ENCODE measurements around the gene OSBPL5.

The OSBPL5 gene

GRCh38 chr11:3197878-3198528 lies 32.9 kb upstream of the OSBPL5 start:
- DNase-seq, result no peak

GRCh38 chr11:3197044-3197695 lies 32.1 kb upstream of the OSBPL5 start:
- no peak for DNase-seq

- DNase-seq, result peak in 1 of 4 experiments; percentile 1
Observed at GRCh38 chr11:3196161-3197043, 31.3 kb upstream of the OSBPL5 start.

DNA sequence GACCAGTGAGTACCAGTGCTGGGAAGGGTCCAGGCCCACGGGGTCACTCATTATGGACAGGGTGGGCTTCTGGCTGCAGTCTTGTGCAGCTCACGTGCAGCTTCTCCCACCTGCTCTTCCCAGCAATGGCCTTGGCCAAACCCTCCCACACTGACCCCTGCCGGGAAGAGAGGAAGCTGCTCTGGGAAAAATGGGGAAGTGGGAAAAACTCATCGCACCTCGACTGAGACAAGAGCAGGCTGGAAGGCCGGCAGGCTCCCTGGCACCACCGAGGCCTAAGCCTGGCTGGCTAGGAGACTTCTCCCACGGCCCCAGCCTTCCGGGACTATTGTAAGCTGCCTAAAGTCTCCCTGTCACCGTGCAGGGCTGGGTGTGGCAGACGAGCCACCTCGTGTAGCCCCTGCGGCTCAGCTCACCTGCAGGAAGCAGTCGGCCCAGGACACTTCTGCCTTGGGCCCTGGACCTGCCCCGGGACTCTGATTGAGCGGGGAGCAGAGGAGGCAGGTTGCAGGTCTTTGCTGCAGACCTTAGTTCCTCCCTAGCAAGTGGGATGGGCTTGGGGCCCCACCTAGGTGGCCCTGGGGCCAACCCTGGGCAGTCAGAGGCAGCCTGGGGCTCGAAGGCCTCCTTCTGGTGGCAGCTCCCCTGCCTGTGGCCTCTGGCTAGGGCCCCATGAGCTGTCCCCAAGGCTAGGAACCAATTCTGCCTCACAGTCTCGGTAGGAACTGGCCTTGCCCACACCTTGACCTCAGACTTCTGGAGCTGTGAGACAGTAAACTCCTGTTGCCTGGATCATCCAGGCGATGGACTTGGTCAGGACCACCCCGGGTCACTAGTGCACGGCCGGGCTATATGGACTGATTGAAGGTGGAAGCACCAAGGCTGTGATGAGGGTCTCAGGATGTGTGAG lies 30.4 kb upstream of the OSBPL5 start:
- DNase-seq, result peak; percentile 57 to 80 (median 69)

DNA sequence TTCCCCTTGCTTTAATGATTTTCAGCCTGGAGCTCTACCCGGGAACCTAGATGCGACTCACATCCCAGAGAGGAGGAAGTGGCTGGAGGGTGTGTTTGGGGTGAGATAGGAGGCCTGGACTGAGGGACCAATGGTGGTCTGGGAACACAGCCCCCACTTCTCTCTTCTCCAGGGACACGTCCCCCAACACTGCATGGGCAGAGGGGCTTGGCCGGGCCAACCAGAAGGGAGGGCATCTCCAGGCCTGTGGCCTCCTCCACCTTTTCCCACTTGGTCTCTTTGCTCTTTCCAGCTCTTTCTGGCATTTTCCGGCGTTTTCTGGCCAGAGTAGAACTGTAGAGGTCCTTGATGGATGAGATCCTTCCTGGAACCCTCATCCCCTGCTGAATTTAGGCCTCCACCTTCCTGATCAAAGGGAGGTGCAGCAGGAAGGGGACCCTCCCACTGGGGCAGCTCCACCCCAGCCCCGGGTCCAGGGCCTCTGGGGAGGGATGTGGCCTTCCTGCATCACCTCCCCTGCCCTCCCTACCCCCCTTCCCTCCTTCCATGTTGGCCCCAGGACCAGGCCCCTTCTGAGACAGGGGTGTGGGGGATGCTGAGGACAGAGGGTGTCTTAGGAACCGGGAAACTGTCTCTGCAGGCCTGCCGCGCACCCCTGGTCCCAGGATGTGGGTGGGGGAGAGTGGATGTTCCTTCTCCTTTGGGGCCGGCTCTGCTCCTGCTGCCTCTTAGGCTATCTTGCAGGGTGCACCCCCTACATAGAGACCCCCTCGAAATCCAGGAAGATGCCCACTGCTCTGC lies 29.1 kb upstream of the OSBPL5 start:
- no peak for DNase-seq

- DNase-seq, result no peak
Observed at GRCh38 chr11:3193373-3194015, 28.4 kb upstream of the OSBPL5 start.

DNA sequence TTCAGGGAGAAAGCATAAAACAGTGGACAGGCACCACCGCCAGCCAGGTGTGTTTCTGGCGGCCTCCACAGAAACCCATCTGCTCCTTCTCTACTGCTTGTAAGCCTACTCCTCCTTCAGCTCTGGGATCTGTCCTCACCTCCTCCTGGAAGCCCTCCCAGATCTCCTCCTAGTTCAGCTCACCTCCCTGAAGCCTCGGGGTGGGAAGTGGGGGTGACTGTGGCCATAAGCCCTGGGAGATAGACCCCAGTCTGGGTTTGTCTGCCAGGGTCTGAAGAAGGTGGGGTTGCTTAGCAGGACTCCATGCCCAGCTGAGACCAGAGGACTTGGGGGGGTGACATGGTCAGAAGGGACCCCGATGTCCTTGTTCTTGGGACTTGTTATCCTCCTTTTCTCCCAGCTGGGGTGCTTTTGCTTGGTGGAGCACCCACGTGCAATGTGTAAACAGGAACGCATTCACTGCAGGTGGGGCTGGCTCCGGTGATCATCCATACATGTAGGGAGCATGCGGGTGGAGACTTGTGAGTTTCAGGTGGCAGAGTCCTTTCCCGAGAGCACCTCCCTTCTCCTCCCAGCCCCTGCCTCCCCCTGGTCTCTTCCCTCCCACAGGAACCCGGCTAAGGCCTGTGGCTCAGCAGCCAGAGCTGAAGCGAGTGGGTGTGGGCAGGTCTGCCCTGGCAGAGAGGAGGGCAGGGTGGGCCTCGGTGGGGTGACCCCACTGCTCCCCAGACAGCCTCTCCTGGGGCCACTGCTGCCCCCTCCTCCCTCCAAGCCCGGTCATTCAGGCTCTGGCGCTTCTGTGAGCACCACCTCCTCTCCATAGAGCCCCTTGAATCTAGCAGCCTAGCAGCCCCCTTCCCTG lies 27.6 kb upstream of the OSBPL5 start:
- DNase-seq, result no peak

- no peak for DNase-seq
Observed at GRCh38 chr11:3191586-3192324, 26.6 kb upstream of the OSBPL5 start.

DNA sequence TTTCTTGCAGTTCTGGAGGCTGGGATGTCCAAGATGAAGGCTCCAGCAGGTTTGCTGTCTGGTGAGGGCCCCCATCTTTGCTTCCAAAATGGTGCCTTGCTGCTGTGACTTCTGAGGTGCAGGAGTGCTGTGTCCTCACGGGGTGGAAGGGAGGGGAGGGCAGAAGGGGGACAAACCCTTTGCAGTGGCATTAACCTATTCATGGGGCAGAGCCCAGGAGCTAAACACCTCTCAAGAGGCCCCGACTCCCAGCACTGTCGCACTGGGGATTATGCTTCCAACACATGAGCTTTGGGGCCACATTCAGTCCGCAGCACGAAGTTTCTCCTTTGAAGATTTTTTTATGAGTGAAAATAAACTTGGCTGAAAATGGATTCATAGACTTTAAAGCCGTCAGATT lies 25.5 kb upstream of the OSBPL5 start:
- no peak for DNase-seq

- DNase-seq, result no peak
Observed at GRCh38 chr11:3189886-3190583, 24.9 kb upstream of the OSBPL5 start.

- no peak for DNase-seq
Observed at GRCh38 chr11:3189196-3189843, 24.2 kb upstream of the OSBPL5 start.

DNA sequence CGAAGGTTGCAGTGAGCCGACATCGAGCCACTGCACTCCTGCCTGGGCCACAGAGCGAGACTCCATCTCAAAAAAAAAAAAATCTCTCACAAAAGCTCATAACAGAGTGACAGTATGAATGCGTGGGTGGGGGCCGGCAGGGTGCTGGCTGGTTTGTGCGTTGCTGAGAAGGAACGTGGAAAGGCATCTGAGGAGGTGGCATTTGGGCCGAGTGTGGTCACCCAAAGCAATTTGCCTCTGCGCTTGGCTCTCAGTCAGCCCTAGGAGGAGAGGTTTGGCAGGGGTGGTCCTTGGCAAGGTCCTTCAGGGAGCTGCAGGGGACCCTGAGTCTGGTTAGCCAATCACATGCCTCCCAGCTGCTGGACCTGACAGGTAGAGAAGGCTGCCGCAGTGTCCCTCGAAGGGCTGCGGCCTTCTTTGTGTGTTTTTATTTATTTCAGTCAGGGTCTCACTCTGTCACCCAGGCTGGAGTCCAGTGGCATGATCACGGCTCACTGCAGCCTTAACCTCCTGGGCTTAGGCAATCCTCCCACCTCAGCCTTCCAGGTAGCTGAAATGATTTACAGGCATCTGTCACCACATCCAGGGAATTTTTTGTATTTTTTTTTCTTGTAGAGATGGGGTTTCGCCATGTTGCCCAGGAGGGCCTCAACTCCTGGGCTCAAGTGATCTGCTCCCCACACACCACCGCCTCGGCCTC lies 23.5 kb upstream of the OSBPL5 start:
- DNase-seq, result no peak

- DNase-seq, result no peak
Observed at GRCh38 chr11:3186166-3186953, 21.2 kb upstream of the OSBPL5 start.

- peak in 3 of 4 experiments; percentile 38 to 41 (median 40) for DNase-seq
Observed at GRCh38 chr11:3184732-3185347, 19.7 kb upstream of the OSBPL5 start.

DNA sequence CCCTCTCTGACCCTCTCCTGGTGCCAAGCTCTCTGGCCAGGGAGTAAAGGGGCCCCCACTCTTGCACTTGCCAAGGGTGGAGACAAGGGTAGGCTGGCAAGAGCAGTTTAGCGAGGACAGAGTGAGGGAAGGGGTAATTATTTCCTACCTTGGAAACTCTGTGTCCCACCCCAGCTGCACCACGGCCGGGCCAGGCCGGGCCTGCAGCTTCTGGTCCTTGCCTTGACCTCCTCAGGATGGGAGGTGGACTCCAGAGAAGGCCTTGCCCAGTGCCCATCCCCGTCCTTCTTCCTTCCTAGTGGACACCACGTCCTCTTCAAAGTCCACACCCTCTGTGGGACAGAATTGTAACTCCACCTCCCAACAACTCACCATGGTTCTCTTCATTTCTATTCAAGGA lies 18.4 kb upstream of the OSBPL5 start:
- no peak for DNase-seq

- no peak for DNase-seq
Observed at GRCh38 chr11:3182462-3182852, 17.3 kb upstream of the OSBPL5 start.
